Activated T-helper 1 cell treated with anti-CD3 and anti-CD28 coated beads, Interleukin-12 subunit alpha, Interleukin-12 subunit beta, Interleukin-2, Interleukin-4 antibody, amounts not matched to agents 30 ng/mL and 10 ng/mL and 1 ng/mL, durations not matched to agents 14 hours and 24 hours and 36 hours (primary cell): ENCODE measurements around the gene TSSK2. TPM values are rescaled to one million over a fixed set of nuclear protein-coding genes. Genes with fewer than 3 reads are reported as not detected.
"Not testable (repeated sequence)": the region's sequence is repeated elsewhere in the genome, so short reads cannot be mapped to it uniquely, and the experiment has no call there.

Source experiments
- DNase-seq: peaks from one replicate; pipeline ENCODE4 v3.0.0; 2021; ENCODE audit warnings: low spot score
- H3K27ac Mint-ChIP-seq: one replicate; pipeline ENCODE4 v1.8.0; 2021; ENCODE audit warnings: mild to moderate bottlenecking, mixed read lengths
- H3K27me3 Mint-ChIP-seq: one replicate; pipeline ENCODE4 v1.8.0; 2022; ENCODE audit warnings: mild to moderate bottlenecking, moderate library complexity, mixed read lengths; ENCODE audit not compliant: insufficient read depth
- H3K36me3 Mint-ChIP-seq: one replicate; pipeline ENCODE4 v1.8.0; 2021; ENCODE audit warnings: low read depth, mixed read lengths
- H3K4me1 Mint-ChIP-seq: one replicate; pipeline ENCODE4 v1.8.0; 2021; ENCODE audit warnings: low read depth, mixed read lengths
- H3K4me3 Mint-ChIP-seq: one replicate; pipeline ENCODE4 v1.8.0; 2021; ENCODE audit warnings: mild to moderate bottlenecking, moderate library complexity, mixed read lengths
- H3K9me3 Mint-ChIP-seq: one replicate; pipeline ENCODE4 v1.8.0; 2021; ENCODE audit warnings: mixed read lengths
- intact Hi-C: fragments of 100-400 bp; cut with micrococcal nuclease; formaldehyde crosslinking; loops from one replicate; pipeline ENCODE4 v1.15.1; 2024
- total RNA-seq: library from RNA; stranded (reverse); gene quantifications from 2 replicates; pipeline ENCODE4 v1.2.3, GENCODE V29; 2022

The TSSK2 gene
- total RNA-seq, 1 donor from 2014 or later = not detected

DNA sequence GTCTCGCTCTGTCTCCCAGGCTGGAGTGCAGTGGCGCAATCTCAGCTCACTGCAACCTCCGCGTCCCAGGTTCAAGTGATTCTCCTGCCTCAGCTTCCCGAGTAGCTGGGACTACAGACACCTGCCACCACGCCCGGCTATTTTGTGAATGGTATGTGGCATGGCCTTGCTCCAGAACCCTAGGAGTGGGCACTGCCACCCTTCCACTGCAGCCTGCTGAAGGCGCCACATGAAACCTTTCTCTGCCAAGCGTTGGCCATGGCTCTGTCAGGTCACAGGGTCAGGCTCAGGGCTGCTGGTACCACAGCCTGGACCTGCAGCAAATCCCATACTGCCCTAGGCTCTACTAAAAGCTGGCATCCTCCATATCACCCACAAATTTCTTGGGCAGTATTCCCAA is 25.0 kb downstream of the TSSK2 start:
- H3K4me3 Mint-ChIP-seq, H3K27ac Mint-ChIP-seq, H3K9me3 Mint-ChIP-seq, H3K4me1 Mint-ChIP-seq, DNase-seq, intact Hi-C loops, H3K36me3 Mint-ChIP-seq: not testable (repeated sequence)
- H3K27me3 Mint-ChIP-seq = peaks cover 33% of the 10 kb centered on the region

DNA sequence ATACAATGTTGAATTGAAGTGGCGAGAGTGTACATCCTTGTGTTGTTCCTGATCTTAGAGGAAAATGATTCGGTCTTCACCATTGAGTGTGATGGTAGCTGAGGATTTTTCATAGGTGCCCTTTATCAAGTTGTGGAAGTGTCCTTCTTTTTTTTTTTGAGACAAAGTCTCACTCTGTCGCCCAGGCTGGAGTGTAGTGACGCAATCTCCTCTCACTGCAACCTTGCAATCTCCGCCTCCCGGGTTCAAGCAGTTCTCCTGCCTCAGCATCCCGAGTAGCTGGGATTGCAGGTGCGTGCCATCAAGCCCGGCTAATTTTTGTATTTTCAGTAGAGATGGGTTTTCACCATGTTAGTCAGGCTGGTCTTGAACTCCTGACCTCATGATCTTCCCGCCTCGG is 27.5 kb downstream of the TSSK2 start:
- DNase-seq, H3K9me3 Mint-ChIP-seq, H3K36me3 Mint-ChIP-seq, H3K4me1 Mint-ChIP-seq, H3K27ac Mint-ChIP-seq, intact Hi-C loops, H3K4me3 Mint-ChIP-seq: not testable (repeated sequence)
- peaks cover 11% of the 10 kb centered on the region for H3K27me3 Mint-ChIP-seq

DNA sequence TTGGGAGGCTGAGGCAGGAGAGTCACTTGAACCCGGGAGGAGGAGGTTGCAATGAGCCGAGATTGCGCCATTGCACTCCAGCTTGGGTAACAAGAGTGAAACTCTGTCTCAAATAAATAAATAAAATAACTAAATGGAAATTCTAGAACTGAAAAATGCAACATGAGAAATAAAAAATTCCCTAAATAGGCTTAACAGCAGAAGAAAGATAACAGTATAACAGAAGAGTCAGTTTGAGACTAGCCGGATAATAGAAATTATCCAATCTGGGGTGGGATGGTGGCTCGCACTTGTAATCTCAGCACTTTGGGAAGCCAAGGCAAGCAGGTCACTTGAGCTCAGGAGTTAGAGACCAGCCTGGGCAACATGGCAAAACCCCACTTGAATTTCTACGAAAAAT is 33.3 kb downstream of the TSSK2 start:
- no peaks in the 10 kb centered on the region for H3K4me1 Mint-ChIP-seq
- H3K9me3 Mint-ChIP-seq = no peaks in the 10 kb centered on the region
- H3K27ac Mint-ChIP-seq = no peak overlapping the region
- no peak for DNase-seq
- H3K27me3 Mint-ChIP-seq = peaks cover 17% of the 10 kb centered on the region
- H3K4me3 Mint-ChIP-seq = no peak overlapping the region
- intact Hi-C loops = no loop called here
- no peaks in the 10 kb centered on the region for H3K36me3 Mint-ChIP-seq

DNA sequence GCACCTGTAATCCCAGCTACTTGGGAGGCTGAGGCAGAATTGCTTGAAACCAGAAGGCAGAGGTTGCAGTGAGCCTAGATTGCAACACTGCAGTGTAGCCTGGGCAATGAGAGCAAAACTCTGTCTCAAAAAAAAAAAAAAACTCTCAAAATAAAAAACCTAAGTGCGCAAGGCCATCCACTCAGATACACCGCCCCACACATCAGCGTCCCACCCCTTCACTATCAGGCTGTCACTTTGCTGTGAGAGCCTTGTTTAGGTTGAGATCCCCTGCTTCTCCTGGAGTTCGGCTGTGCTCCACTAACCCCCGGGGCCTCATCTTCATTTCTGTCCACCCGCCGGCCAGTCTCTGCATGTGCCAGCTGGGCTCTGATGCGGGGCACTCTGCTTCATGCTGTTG is 35.3 kb downstream of the TSSK2 start:
- no peak for DNase-seq

DNA sequence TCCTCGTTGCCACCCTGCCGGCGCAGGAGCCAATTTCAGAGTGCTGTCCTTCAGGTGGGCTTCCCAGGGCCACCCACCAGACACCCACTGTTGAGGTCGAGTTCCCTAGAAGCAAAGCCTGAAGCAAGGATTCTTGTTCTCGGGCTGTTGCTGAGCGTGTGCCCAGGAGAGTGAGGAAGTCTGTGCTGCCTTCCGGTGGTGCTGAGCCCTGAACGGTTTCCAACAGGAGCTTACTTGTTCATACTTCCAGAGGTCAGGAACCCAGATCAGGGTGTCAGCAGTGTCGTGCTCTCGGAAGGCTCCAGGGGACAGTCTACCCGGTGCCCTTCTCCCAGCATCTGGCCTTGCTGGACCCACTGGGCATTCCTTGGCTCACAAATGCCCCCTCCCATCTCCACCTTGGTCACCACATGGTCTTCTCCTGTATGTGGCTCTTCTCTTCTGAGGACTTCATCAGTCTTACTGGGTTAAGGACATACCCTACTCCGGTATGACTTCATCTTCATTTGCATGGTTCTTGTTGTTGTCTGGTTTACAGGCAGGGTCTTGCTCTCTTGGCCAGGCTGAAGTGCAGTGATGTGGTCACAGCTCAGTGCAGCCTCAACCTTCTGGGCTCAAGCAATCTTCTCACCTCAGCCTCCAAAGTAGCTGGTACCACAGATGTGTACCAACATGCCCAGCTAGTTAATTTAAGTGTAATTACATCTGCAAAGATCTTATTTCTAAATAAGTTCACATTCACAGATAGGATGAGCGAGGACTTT is 36.2 kb downstream of the TSSK2 start:
- H3K27me3 Mint-ChIP-seq = peaks cover 24% of the 10 kb centered on the region
- H3K27ac Mint-ChIP-seq = no peak overlapping the region
- intact Hi-C loops = no loop called here
- no peaks in the 10 kb centered on the region for H3K9me3 Mint-ChIP-seq
- H3K4me1 Mint-ChIP-seq = peaks cover 14% of the 10 kb centered on the region
- peaks cover 11% of the 10 kb centered on the region for H3K36me3 Mint-ChIP-seq
- no peak for DNase-seq
- H3K4me3 Mint-ChIP-seq = no peak overlapping the region

More for the DNA sequence above, 35.3 kb downstream of the TSSK2 start:
- Mint-ChIP-seq H3K9me3 (no peaks in the 10 kb centered on the region), H3K36me3 (peaks cover 8% of the 10 kb centered on the region), H3K4me1 (peaks cover 11% of the 10 kb centered on the region), H3K4me3 (no peak overlapping the region), H3K27me3 (peaks cover 24% of the 10 kb centered on the region), H3K27ac (no peak overlapping the region)
- intact Hi-C loops = no loop called here

DNA sequence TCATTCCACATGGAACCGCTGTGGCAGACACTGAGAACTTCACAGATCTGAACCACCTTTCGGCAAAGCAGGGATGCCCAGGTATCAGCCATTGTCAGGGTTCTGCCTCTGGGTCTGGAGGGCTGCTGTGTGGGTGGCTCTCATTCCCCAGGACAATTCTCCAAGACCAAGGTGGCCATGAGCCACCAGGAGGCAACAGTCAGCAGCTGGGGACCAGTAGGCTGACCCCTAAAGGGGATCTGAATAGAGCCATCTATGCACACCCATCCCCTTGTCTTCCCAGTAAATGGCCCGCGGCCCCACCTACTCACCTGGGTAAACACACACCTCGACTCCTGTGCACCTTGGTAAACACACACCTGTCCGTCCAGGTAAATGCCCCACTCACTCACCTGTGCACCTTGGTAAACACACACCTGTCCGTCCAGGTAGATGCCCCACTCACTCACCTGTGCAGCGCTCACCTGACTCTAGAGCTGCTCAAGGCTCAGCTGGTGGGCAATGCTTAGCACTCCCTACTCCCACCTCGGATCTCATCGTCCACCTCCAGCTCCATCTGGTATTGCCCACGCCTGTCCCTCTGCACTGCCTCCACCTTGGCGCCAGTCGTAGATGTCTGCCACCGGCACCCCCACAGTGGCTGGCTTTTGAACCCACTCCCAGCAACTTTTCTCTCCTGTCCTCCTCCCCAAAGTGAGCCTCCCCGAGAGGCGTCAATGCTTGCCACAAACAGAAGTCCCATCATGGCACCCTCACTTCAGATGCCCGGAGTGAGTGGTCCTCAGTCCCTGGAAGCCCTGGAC is 37.2 kb downstream of the TSSK2 start:
- DNase-seq = no peak
- H3K36me3 Mint-ChIP-seq = peaks cover 11% of the 10 kb centered on the region
- H3K4me3 Mint-ChIP-seq = peak overlapping the region; percentile 17
- peaks cover 24% of the 10 kb centered on the region for H3K4me1 Mint-ChIP-seq
- intact Hi-C loops = no loop called here
- H3K27me3 Mint-ChIP-seq = peaks cover 24% of the 10 kb centered on the region
- no peaks in the 10 kb centered on the region for H3K9me3 Mint-ChIP-seq
- H3K27ac Mint-ChIP-seq = no peak overlapping the region

DNA sequence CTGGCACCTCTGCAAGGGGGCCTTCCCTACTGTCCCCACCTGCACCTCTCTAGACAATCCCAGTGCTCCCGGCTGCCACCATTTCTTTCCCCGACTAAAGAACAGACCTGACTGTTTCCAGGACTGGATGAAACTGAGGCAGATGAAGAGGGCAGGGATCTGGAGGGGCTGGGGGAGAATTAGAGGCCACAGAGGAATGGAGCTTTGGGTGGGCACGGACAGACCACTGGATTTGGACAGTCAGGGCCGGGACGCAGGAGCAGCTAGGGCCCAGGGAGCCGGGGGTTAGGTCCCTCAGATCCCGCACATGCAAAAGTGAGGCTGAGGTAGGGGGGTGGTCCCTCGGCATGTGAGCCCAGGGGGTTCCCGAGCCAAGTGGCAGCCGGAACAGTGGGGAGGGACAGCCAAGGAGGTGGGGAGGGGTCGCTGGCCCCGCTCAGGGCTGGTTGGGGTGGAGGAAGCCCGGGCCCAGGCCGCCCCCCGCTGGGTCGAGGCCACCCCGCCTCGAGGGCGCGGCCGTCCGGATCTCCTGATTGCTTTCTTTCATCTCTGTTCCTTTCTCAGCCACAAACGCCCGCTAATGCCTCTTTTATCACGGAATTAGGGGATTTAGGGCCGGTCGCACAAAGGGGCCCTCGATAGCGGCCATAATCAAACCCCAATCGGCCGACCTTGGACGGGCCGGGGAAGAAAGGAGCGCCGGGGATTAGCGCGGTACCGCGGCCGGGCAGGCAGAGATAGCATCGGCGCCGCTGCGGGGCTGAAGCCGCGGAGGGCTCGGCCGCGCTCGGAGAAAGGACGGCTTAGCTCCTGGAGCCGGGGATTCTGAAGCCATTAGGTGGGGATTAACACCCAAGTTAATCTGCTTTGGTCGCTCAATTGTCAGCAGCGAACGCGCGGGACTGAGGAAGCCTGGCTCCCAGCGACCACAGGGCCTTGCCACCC is 38.2 kb downstream of the TSSK2 start:
- Mint-ChIP-seq H3K27me3 (peaks cover 24% of the 10 kb centered on the region), H3K4me1 (peaks cover 29% of the 10 kb centered on the region), H3K9me3 (no peaks in the 10 kb centered on the region), H3K27ac (no peak overlapping the region), H3K4me3 (peak overlapping the region; percentile 72), H3K36me3 (peaks cover 11% of the 10 kb centered on the region)
- intact Hi-C loops = no loop called here
- no peak for DNase-seq

DNA sequence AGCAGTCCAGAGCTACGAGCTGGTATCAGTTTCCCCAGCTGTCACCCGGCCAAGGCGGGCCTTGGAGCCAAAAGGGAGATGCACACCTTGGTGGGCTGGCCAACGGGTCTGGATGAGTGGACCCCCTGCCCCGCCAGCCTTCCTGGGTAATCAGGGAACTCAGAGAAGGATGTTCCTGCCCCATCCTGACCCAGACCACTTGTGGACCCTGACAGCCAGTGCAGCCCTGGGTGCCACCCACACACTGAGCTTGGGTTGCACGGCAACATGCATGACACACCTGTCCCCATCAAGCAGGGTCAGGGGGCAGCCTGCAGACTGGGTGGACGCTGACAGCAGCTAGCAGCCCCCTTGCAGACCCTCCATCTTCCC is 38.8 kb downstream of the TSSK2 start:
- intact Hi-C loops = no loop called here

DNA sequence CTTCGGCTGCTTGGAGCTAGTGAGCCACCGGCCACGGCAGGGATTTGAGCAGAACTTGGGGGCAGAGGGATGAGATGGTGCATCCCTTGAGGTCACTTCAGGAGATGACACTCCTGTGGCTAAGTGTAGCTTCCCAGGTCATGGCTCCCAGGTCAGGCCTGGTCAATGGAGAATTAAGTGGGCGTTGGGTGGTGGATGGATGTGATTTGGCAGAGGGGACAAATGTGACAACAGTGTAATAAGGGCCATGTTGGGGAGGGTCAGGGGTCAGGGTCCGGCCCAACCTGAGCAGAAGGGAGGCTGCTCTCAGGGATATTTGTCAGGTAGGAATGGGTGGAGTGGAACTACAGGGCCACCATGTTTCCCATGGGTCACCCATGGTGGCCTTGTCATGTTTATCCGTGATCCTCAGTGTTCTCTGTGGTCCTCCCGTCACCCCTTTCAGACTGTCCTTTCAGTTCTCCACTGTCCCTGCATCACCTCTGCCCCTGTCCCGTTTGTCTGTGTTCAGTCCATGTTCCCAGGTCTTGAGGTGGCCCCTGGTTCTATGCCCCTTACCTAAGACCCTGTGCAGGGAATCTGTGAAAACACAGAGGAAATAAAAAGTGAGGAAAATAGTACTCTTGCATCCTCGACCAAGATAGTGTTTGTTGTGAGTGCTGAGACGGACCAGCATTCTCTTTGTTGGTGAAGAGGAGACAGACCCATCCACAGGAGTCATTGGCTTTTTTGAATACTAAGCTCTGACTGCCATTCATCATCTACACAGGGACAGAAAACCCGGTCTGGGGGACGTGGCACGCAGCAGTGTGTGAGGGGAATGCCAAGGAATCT is 41.3 kb downstream of the TSSK2 start:
- peak overlapping the region; percentile 93 for H3K4me3 Mint-ChIP-seq
- no peak for DNase-seq
- H3K9me3 Mint-ChIP-seq = no peaks in the 10 kb centered on the region
- H3K4me1 Mint-ChIP-seq = peaks cover 29% of the 10 kb centered on the region
- intact Hi-C loops = no loop called here
- H3K27ac Mint-ChIP-seq = peak overlapping the region; percentile 97
- H3K36me3 Mint-ChIP-seq = peaks cover 11% of the 10 kb centered on the region
- peaks cover 21% of the 10 kb centered on the region for H3K27me3 Mint-ChIP-seq

More for the DNA sequence above, 38.8 kb downstream of the TSSK2 start:
- Mint-ChIP-seq H3K9me3 (no peaks in the 10 kb centered on the region), H3K36me3 (peaks cover 11% of the 10 kb centered on the region), H3K27me3 (peaks cover 24% of the 10 kb centered on the region), H3K4me1 (peaks cover 29% of the 10 kb centered on the region), H3K4me3 (peak overlapping the region; percentile 93), H3K27ac (no peak overlapping the region)
- DNase-seq = no peak

DNA sequence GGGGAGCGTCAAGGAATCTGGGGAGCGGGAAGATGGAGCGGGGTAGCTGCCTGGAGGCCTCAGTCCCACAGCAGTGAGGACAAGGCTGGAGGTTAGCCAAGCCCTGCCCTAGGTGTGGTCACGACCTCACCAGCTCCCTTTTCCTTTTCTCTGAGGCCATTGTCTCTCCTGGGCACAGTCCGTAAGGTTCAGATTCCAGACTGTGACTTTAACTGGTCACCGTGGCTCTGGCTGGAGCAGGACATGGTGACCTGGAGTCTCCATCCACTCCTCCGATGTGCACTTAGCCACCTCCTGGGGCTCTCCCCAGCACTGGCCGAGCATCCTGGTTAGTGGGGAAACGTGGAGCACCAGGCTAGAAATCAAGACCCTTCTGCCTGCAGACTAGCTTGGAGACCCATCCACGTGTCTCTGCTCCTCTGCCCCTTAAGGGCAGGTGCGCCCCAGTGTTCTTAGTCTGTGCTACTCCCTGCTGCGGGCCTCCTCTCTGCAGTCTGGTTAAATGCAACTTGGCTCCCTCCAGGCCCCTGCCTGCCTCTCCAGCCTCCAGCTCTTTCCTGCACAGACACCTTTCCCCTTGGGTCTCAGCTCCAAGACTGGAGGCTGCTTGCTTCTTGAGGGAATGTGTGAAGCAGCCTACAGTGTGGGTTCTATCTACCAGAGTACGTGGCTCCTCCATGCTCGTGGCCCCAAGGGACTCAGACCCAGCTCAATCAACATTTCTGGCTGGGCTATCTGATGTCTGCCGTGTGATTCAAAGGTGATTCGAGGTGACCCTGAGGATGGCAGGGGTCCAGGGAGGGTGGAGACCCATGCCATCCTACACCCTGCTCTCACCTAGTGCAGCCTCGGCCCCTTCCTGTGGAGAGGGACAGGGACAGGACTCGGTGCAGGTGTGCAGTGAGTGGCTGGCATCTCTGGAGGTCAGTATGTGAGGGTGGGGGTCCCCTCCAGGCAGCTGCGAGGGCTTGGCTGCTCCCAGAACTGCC is 42.2 kb downstream of the TSSK2 start:
- DNase-seq = no peak
- peaks cover 17% of the 10 kb centered on the region for H3K27me3 Mint-ChIP-seq
- peaks cover 29% of the 10 kb centered on the region for H3K4me1 Mint-ChIP-seq
- peak overlapping the region; percentile 97 for H3K27ac Mint-ChIP-seq
- peaks cover 11% of the 10 kb centered on the region for H3K36me3 Mint-ChIP-seq
- no peaks in the 10 kb centered on the region for H3K9me3 Mint-ChIP-seq
- H3K4me3 Mint-ChIP-seq = peak overlapping the region; percentile 93
- intact Hi-C loops = no loop called here
